GM21515 (cell line): Measurements from ENCODE around the gene PRPF6.
A peak's percentile ranks its signal among the peaks of the same experiment; 100 is the strongest.

Experiments
- ATAC-seq: cut with Tn5 transposase; IDR thresholded peaks from one replicate; pipeline ENCODE4 v1.9.1; 2021; ENCODE audit not compliant: unreplicated experiment

The PRPF6 gene

GRCh38 chr20:64074184-64074789 lies 93.4 kb downstream of the PRPF6 start:
- no peak for ATAC-seq

DNA sequence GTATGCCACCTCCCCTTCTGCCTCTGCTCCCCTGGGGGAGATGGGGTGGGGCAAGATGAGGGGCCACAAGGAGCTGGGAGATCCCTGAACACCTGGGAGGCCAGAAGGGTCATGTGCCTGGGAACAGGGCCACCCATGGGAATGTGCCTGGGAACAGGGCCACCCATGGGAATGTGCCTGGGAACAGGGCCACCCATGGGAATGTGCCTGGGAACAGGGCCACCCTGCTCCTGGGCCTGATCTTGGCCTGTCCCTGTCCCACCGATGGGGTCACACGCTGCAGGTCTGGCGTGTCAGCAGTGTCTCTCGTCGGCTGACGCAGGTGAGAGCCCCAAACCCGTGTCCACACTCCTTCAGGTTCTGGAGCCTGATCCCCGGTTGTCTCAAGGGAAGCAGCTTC lies 94.0 kb downstream of the PRPF6 start:
- ATAC-seq: no peak

DNA sequence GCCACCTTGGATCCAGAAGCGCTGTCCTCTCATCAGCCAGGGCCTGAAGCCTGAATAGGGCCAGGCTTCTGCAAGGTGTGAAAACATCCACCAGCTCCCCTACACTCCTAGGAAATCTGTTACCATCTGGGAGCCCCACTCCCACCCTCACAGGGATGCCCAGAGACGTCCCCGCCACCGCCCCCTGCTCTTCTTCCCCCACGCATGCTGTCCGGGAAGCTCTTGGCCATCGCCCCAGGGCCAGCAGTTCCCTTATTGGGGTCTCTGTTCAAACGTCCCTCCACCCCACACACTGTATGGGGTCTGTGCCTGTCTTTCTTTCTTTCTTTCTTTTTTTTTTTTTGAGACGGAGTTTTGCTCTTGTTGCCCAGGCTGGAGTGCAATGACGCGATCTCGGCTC lies 94.6 kb downstream of the PRPF6 start:
- ATAC-seq: no peak

GRCh38 chr20:64076061-64076997 lies 95.4 kb downstream of the PRPF6 start:
- no peak for ATAC-seq

DNA sequence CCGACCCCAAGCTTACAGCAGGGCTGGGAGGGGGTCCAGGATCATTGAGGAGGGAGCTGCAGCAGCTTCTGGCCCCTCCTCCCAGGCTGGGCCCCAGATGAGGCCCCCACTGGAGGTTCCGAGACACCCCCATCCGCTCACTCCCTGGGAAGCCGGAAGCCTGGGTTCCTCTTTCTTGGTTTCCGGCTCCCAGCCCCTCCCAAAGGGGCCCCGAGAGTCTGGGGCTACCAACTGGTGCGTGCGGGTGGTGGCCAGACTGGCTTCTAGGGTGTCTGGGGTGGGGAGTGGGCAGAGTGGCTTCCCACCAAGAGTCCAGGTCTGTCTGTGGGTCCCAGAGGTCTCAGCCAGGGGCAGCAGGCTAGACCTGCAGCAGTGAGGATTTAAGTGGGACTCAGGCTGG lies 96.2 kb downstream of the PRPF6 start:
- no peak for ATAC-seq

DNA sequence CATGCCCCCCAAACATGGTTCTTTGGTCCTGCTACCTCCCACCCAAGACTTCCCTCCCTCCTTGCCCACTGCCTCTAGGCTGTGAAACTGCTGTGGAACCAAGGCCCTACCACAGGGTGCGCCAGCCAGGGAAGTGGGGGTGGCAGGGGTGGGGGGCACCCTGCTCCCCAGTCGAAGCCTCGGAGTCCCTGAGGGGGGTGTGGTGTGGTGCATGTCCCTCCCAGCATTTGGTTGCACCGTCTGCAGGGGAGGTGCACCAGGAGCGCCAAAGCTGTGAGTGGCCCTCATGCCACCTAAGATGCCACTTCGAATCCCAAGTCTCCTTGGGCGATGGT lies 96.6 kb downstream of the PRPF6 start:
- ATAC-seq: no peak

DNA sequence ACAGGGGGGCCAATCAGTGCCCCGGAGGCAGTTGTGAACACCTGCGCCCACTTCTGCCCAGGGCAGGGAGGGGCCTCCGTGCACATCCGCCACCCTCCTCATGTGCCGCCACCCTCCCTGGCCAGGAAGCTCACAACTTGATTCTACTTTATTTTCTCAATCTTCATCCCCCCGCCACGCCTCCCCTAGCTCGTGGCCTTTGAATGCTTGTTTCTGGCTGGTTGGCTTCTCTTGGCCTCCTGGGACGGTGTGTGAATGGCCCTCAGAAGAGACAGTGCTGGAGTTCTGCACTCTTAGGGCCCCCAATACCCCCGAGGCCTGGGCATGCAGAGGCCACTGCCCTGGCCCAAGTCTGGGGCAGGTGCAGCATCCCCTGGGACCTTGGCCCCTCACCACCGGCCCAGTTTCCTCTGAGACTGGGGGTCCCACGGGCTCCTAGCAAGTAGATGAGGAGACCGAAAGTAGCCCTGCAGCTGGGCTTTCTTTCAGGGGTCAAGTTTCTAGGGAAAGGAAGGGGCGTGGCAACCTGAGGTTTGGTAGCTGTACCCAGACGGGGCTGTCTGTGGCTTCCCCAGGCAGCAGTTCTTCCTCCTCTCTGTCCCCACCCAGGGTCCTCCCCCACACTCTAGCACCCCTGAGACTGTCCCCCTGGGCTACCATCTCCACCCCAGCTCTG lies 97.1 kb downstream of the PRPF6 start:
- no peak for ATAC-seq

GRCh38 chr20:64078934-64079272 lies 98.0 kb downstream of the PRPF6 start:
- no peak for ATAC-seq

- peak; percentile 43 for ATAC-seq
These were observed 98.5 kb downstream of the PRPF6 start, which contains the start of gene RGS19 for GRCh38 chr20:64079273-64080012. RGS19 (minus strand) TSS chr20:64079518; CDS start chr20:64076886, 2,632 bp downstream.

GRCh38 chr20:64080013-64080812 lies 99.3 kb downstream of the PRPF6 start, which contains the start of gene OPRL1:
OPRL1 (plus strand) TSS chr20:64080082; CDS start chr20:64092721, 12,639 bp downstream.
- no peak for ATAC-seq

- ATAC-seq: no peak
These were observed 100.1 kb downstream of the PRPF6 start for GRCh38 chr20:64080813-64081623.

- no peak for ATAC-seq
These were observed 100.7 kb downstream of the PRPF6 start for GRCh38 chr20:64081624-64081964.

GRCh38 chr20:64082126-64082731 lies 101.3 kb downstream of the PRPF6 start:
- no peak for ATAC-seq
